B cell (primary cell): Measurements from ENCODE around the gene ITFG1. TPM values are rescaled to one million over a fixed set of nuclear protein-coding genes. Genes with fewer than 3 reads are reported as not detected.

ENCODE experiments used
- ATAC-seq: fragments of 200-7000 bp; cut with Tn5 transposase; one replicate; pipeline ENCODE4 v1.10.0; 2021; ENCODE audit warnings: low read depth, mild to moderate bottlenecking, moderate number of reproducible peaks, moderate library complexity
- CTCF ChIA-PET: fragments of 350-600 bp; sonication (Branson Sonifier 250); formaldehyde crosslinking; loops from one replicate; lab custom pipeline; 2021; ENCODE audit warnings: antibody characterized with exemption, inconsistent platforms; lab: Charles Lee
- POLR2A ChIA-PET: fragments of 350-600 bp; sonication (Branson Sonifier 250); formaldehyde crosslinking; loops from one replicate; lab custom pipeline; 2021; ENCODE audit warnings: antibody characterized with exemption; lab: Charles Lee
- DNase-seq: peaks from one replicate; pipeline ENCODE4 v3.0.0; 2013
- H2AFZ ChIP-seq: 2 replicates; pipeline ENCODE4 v1.6.1; 2012; ENCODE audit warnings: mild to moderate bottlenecking, low read depth, low read length; ENCODE audit not compliant: insufficient read depth, poor library complexity, severe bottlenecking
- H3K27ac ChIP-seq, 2 donors: 1 replicate in 1 of 2; 2 replicates in 1 of 2; pipeline ENCODE4 v1.5.1; 2012 to 2013; ENCODE audit warnings: low read length in 2 of 2, mild to moderate bottlenecking in 2 of 2, moderate library complexity in 1 of 2
- H3K27me3 ChIP-seq, 4 experiments: fragments of 200-600 bp in 1 of 4; sonication (generic) in 1 of 4; replicated peaks in 1 of 4; 1 replicate in 2 of 4; 2 replicates in 2 of 4; pipeline versions ENCODE4 v1.6.1 to v1.7.0; 2013 to 2016; ENCODE audit warnings: low read length in 3 of 4, mild to moderate bottlenecking in 2 of 4, mixed read lengths in 1 of 4, moderate library complexity in 1 of 4; ENCODE audit not compliant: insufficient read depth in 4 of 4, control insufficient read depth in 3 of 4; ENCODE audit errors: control extremely low read depth in 1 of 4
- H3K36me3 ChIP-seq, 2 experiments: replicated peaks in 1 of 2; 1 replicate in 1 of 2; 2 replicates in 1 of 2; pipeline versions ENCODE4 v1.6.1 to v1.7.1; 2013; ENCODE audit warnings: low read length in 1 of 2; ENCODE audit not compliant: insufficient read depth in 2 of 2, control insufficient read depth in 1 of 2; ENCODE audit errors: control extremely low read depth in 1 of 2, extremely low read depth in 1 of 2
- H3K4me1 ChIP-seq, 2 donors: fragments of 200-600 bp in 1 of 2; sonication (generic) in 1 of 2; 1 replicate in 1 of 2; 2 replicates in 1 of 2; pipeline versions ENCODE4 v1.5.1 to v1.6.1; 2013 to 2017; ENCODE audit warnings: low read length in 2 of 2; ENCODE audit not compliant: control insufficient read depth in 2 of 2, insufficient read depth in 2 of 2
- H3K4me2 ChIP-seq: replicated peaks from 2 replicates; pipeline ENCODE3; 2012; ENCODE audit warnings: mild to moderate bottlenecking, low read depth, low read length; ENCODE audit not compliant: poor library complexity, severe bottlenecking
- H3K4me3 ChIP-seq, 5 experiments: fragments of 200-600 bp in 1 of 5; sonication (generic) in 1 of 5; 1 replicate in 3 of 5; 2 replicates in 2 of 5; pipeline versions ENCODE4 v1.5.1 to v1.7.0; 2011 to 2016; ENCODE audit warnings: low read length in 4 of 5, mild to moderate bottlenecking in 4 of 5, low read depth in 2 of 5, control low read depth in 1 of 5, moderate library complexity in 1 of 5; ENCODE audit not compliant: insufficient read depth in 1 of 5; ENCODE audit errors: control extremely low read depth in 1 of 5, extremely low read depth in 1 of 5
- H3K79me2 ChIP-seq: fragments of 200-600 bp; sonication (generic); one replicate; pipeline ENCODE4 v1.6.0; 2016; ENCODE audit warnings: low read length; ENCODE audit not compliant: control insufficient read depth, insufficient read depth
- H3K9ac ChIP-seq: fragments of 200-600 bp; sonication (generic); 2 replicates; pipeline ENCODE4 v1.6.1; 2017; ENCODE audit warnings: mild to moderate bottlenecking, low read length, moderate library complexity
- H3K9me3 ChIP-seq, 3 donors: one replicate each; pipeline versions ENCODE4 v1.6.1 to v1.7.1; 2013; ENCODE audit warnings: low read length in 2 of 3; ENCODE audit not compliant: control insufficient read depth in 2 of 3, insufficient read depth in 1 of 3; ENCODE audit errors: control extremely low read depth in 1 of 3
- H4K20me1 ChIP-seq: 2 replicates; pipeline ENCODE4 v1.6.0; 2012; ENCODE audit warnings: mild to moderate bottlenecking, low read length; ENCODE audit not compliant: insufficient read depth, control insufficient read depth, poor library complexity, severe bottlenecking
- H3K27ac Mint-ChIP-seq: one replicate; pipeline ENCODE4 v1.8.0; 2021; ENCODE audit warnings: mixed read lengths
- H3K27me3 Mint-ChIP-seq: one replicate; pipeline ENCODE4 v1.8.0; 2021; ENCODE audit warnings: mixed read lengths
- H3K4me1 Mint-ChIP-seq: one replicate; pipeline ENCODE4 v1.8.0; 2021; ENCODE audit warnings: mixed read lengths
- H3K4me3 Mint-ChIP-seq: one replicate; pipeline ENCODE4 v1.8.0; 2021; ENCODE audit warnings: mixed read lengths
- H3K9me3 Mint-ChIP-seq: one replicate; pipeline ENCODE4 v1.8.0; 2022; ENCODE audit warnings: mixed read lengths; ENCODE audit not compliant: insufficient read depth
- CTCF ChIP-seq: fragments of 200-600 bp; IDR thresholded peaks from one replicate; pipeline ENCODE4 v1.8.0; 2022; ENCODE audit warnings: antibody characterized with exemption, mild to moderate bottlenecking
- EZH2 ChIP-seq: IDR thresholded peaks from 2 replicates; pipeline ENCODE4 v1.6.1; 2012; ENCODE audit warnings: borderline replicate concordance, low read depth, mild to moderate bottlenecking, moderate library complexity, low read length; ENCODE audit not compliant: insufficient read depth, poor library complexity, severe bottlenecking
- WGBS: methylation state at CpG from one replicate; pipeline ENCODE4 v1.1.5; 2013; ENCODE audit warnings: missing lambda C conversion rate; ENCODE audit not compliant: insufficient coverage; 5-methylcytosine and 5-hydroxymethylcytosine counted together
- intact Hi-C: fragments of 100-400 bp; cut with micrococcal nuclease; formaldehyde crosslinking; loops from one replicate; pipeline ENCODE4 v1.10.0; 2022
- polyA plus RNA-seq: library from polyadenylated mRNA; depleted of rRNA; stranded (reverse); fragments of >200 nt; gene quantifications from 2 replicates; pipeline ENCODE4 v1.2.3, GENCODE V29; 2012
- small RNA-seq: library from RNA; depleted of rRNA; stranded (forward); fragments of <200 nt; gene quantifications from one replicate; pipeline ENCODE3, GENCODE V24; 2012; ENCODE audit warnings: low replicate concordance, low read depth; ENCODE audit not compliant: insufficient read length
- total RNA-seq, 2 donors: library from RNA; stranded (reverse); fragments of 120-200 nt in 1 of 2; gene quantifications; 1 replicate in 1 of 2; 2 replicates in 1 of 2; pipeline versions ENCODE4 v1.2.3 to v1.2.4, GENCODE V29; 2013 to 2022

Gene ITFG1
- total and polyA plus RNA-seq, 2 donors (not counting 1 experiment from before 2014, with no cell fraction given) = 9.7 to 40.4 TPM

DNA sequence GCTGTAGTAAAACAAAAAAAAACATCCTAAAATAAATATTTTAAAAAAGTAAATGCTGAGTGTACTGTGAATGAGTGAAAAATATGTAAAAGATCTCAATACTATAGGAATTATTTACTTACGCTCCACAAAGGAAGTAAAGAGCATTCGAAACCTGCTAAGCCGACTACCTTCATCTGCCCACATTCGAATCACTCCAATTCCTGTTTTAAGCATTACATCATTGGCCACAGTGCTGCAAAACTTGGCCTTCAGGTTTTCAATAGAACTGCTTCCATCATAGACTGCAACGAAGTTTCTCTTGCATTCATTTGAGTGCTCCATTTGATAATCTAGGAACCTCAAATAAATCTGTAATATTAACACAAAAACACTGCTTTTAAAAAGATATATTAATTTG, 351.5 kb downstream of the ITFG1 start:
- no peaks in the 10 kb centered on the region for H3K27me3 Mint-ChIP-seq
- intact Hi-C loops = loop anchor here (10.0 kb wide), 1 partner anchor 55 kb away; no protein-coding TSS in a partner anchor
- Histone ChIP-seq H4K20me1 (no peaks in the 10 kb centered on the region), H3K27ac (no peak overlapping the region), H2AFZ (no peak overlapping the region), H3K36me3 (no peaks in the 10 kb centered on the region), H3K27me3 (no peaks in the 10 kb centered on the region), H3K9ac (no peak overlapping the region), H3K4me1 (no peaks in the 10 kb centered on the region), H3K79me2 (no peaks in the 10 kb centered on the region), H3K9me3 (no peaks in the 10 kb centered on the region), H3K4me2 (no peak overlapping the region), H3K4me3 (no peak overlapping the region)
- peaks cover 1% of the 10 kb centered on the region for H3K9me3 Mint-ChIP-seq
- ChIA-PET CTCF (no interaction called here), POLR2A (no interaction called here)
- ATAC-seq = no peak
- H3K27ac Mint-ChIP-seq = no peak overlapping the region
- no peak for DNase-seq
- WGBS = 88% methylated on average over 2 of the region's 5 CpGs
- TF ChIP-seq EZH2 (no peak), CTCF (no peak)
- H3K4me3 Mint-ChIP-seq = no peak overlapping the region
- no peaks in the 10 kb centered on the region for H3K4me1 Mint-ChIP-seq

Small RNA genes lying within 50 kb of the gene (small RNA-seq; reads per million reads assigned to genes)
- gene RF00019 = not detected
- not detected for gene RNA5SP425

Other genes starting within 250 kb of the ITFG1 start
- gene PHKB, start 268 bp upstream of the ITFG1 start, total RNA-seq = 223 and 228 TPM in 2 replicates
- 50.4 and 79.5 TPM in 2 replicates for gene PHKB, start 268 bp upstream of the ITFG1 start, polyA plus RNA-seq